ENCODE data around the gene TAPT1.

The TAPT1 gene

DNA sequence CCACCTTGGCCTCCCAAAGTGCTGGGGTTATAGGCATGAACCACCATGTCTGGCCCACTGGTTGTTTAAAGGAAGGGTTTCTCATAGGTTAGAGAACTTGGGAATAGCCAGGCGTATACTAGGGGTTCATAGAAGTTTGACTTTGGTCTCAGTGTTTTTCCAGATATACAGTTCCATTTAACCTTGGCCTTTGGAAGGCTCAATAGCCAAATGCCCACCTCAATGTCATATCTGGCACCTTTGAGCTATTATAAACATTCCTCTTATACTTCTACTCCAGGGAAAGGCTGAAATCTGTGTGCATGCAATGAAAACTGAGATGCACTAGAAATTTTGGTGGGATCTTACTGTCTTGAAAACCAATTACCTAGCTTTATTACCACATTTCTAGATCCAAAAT, 95.0 kb downstream of the TAPT1 start:
- DNase-seq (ENCODE audit: low read depth in 2 of 2) = no peak
- no peak overlapping the region for H3K4me3 ChIP-seq (replicated peaks in 1 of 2; ENCODE audit: low read depth in 2 of 2, low read length in 2 of 2)
- TF ChIP-seq, protein P1, sequence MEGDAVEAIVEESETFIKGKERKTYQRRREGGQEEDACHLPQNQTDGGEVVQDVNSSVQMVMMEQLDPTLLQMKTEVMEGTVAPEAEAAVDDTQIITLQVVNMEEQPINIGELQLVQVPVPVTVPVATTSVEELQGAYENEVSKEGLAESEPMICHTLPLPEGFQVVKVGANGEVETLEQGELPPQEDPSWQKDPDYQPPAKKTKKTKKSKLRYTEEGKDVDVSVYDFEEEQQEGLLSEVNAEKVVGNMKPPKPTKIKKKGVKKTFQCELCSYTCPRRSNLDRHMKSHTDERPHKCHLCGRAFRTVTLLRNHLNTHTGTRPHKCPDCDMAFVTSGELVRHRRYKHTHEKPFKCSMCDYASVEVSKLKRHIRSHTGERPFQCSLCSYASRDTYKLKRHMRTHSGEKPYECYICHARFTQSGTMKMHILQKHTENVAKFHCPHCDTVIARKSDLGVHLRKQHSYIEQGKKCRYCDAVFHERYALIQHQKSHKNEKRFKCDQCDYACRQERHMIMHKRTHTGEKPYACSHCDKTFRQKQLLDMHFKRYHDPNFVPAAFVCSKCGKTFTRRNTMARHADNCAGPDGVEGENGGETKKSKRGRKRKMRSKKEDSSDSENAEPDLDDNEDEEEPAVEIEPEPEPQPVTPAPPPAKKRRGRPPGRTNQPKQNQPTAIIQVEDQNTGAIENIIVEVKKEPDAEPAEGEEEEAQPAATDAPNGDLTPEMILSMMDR (IDR thresholded peaks at IDR 0.05; ENCODE audit: low read depth, low read length) = no peak

- DNase-seq (ENCODE audit: low read depth in 2 of 2) = no peak
- H3K4me3 ChIP-seq (replicated peaks in 1 of 2; ENCODE audit: low read depth in 2 of 2, low read length in 2 of 2) = no peak overlapping the region
- TF ChIP-seq, protein P1 (IDR thresholded peaks at IDR 0.05; ENCODE audit: low read depth, low read length) = no peak
Observed at GRCh38 chr4:16129336-16129735, 96.9 kb downstream of the TAPT1 start.

DNA sequence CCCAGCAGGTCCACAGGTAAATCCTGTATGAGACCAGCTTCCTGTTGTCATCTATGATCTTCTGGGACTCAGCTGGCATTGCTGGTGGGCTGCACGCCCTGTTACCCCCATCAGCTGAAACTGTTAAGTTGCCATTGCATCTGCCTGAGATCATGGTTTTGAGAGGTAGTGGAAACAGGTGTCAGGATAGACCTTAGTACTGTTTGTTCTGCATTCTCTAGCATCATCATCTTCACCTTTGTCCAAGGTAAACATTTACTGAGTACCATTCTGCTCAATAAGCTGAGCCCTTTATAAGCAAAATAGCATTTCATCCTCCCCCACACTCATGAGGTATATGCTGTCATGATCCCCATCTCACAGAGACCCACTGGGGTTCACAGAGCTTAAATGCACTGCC, 99.6 kb downstream of the TAPT1 start:
- H3K4me3 ChIP-seq (replicated peaks in 1 of 2; ENCODE audit: low read depth in 2 of 2, low read length in 2 of 2) = no peak overlapping the region
- TF ChIP-seq, protein P1 (IDR thresholded peaks at IDR 0.05; ENCODE audit: low read depth, low read length) = no peak
- DNase-seq (ENCODE audit: low read depth in 2 of 2) = no peak

DNA sequence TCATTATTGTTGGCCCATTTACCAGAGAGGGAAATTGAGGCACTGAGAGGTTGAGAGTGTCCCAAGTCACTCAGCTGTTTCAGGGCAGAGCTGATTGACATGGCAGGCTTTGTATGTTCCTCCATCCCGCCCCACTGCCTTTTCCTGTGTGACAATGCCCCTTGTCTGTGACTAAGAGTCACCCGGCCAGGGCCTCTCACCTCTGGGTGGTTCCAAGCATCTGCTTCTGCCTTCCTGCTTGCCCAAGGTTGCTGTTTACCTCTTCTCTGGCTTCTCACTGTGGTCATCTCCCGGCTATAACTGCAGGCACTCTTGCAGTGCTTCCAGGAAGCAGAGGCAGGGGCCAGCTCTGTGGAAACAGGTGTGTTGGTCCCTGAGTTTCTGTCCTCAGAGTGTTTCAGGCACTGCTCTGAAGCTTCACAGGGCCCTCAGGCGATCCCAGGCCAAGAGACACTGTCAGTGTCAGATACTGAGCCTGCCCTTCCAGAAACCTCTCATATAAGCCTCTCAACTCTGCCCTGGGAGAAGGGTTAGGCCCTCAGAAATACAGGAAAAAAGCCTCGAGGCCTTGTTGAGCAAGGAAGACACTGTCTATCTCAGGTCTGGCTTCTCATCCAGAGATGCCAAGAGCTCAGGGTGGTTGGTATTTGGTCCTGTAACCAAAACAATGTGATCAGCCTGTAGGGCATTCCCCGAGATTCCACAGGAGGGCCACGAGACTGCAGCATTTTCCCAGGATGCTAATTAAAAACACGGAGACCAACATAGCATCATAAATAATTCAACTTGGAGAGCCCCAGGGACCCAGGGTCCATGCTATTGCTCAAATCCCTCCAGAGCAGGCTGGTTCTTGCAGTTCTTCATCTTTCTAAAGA, 100.5 kb downstream of the TAPT1 start:
- TF ChIP-seq, protein P1 (IDR thresholded peaks at IDR 0.05; ENCODE audit: low read depth, low read length) = no peak
- no peak for DNase-seq (ENCODE audit: low read depth in 2 of 2)
- no peak overlapping the region for H3K4me3 ChIP-seq (replicated peaks in 1 of 2; ENCODE audit: low read depth in 2 of 2, low read length in 2 of 2)

DNA sequence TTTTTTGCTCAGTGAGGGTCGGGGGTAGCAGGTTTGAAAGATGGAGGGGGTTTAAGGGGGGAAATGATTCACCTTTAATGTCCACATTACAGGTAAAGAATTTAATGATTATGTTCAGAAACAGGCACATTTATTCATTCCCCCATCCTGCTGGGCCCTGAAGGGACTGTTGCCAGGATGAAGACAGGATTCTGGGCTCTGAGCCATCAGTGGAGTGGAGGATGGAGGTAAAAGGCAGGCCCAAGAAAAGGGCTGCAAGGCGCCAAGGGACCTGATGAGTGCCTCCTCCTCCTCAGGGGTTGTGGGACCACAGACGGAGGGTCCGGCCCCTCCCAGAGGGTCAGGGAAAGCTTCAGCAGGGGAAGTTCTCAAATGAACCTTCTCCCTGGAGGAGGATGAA, 102.0 kb downstream of the TAPT1 start:
- no peak overlapping the region for H3K4me3 ChIP-seq (replicated peaks in 1 of 2; ENCODE audit: low read depth in 2 of 2, low read length in 2 of 2)
- TF ChIP-seq, protein P1 (IDR thresholded peaks at IDR 0.05; ENCODE audit: low read depth, low read length) = no peak
- peak in 1 of 2 donors; percentile 6 for DNase-seq (ENCODE audit: low read depth in 2 of 2)

GRCh38 chr4:16123356-16124084, 102.8 kb downstream of the TAPT1 start:
- TF ChIP-seq, protein P1 (IDR thresholded peaks at IDR 0.05; ENCODE audit: low read depth, low read length) = no peak
- no peak overlapping the region for H3K4me3 ChIP-seq (replicated peaks in 1 of 2; ENCODE audit: low read depth in 2 of 2, low read length in 2 of 2)
- DNase-seq (ENCODE audit: low read depth in 2 of 2) = no peak

Measured in cardiac fibroblast (primary cell).